Hepatocyte (in vitro differentiated cells): ENCODE data around the gene MPC1L.

Experiments used
- EZH2 ChIP-seq: fragments of 200-600 bp; sonication (generic); IDR thresholded peaks from 2 replicates; pipeline ENCODE4 v1.6.1; 2016; ENCODE audit warnings: antibody characterized with exemption, mild to moderate bottlenecking, borderline replicate concordance
- TF ChIP-seq, protein P1 (sequence below): fragments of 200-600 bp; sonication (generic); IDR thresholded peaks from 2 replicates; pipeline ENCODE4 v1.5.1; 2016; ENCODE audit warnings: antibody characterized with exemption, mild to moderate bottlenecking; ENCODE audit not compliant: poor library complexity

- TF ChIP-seq, protein P1, sequence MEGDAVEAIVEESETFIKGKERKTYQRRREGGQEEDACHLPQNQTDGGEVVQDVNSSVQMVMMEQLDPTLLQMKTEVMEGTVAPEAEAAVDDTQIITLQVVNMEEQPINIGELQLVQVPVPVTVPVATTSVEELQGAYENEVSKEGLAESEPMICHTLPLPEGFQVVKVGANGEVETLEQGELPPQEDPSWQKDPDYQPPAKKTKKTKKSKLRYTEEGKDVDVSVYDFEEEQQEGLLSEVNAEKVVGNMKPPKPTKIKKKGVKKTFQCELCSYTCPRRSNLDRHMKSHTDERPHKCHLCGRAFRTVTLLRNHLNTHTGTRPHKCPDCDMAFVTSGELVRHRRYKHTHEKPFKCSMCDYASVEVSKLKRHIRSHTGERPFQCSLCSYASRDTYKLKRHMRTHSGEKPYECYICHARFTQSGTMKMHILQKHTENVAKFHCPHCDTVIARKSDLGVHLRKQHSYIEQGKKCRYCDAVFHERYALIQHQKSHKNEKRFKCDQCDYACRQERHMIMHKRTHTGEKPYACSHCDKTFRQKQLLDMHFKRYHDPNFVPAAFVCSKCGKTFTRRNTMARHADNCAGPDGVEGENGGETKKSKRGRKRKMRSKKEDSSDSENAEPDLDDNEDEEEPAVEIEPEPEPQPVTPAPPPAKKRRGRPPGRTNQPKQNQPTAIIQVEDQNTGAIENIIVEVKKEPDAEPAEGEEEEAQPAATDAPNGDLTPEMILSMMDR: peak; percentile 45
- TF ChIP-seq EZH2: no peak
Measured at GRCh38 chrX:40663880-40664630, 40.8 kb downstream of the MPC1L start.
